ENCODE data around the gene ACBD5. TPM values are rescaled to one million over a fixed set of nuclear protein-coding genes. Genes with fewer than 3 reads are reported as not detected.

ACBD5 gene
- total RNA-seq, 4 donors from 2014 or later: 10.4 to 27.0 (median 12.6) TPM

GRCh38 chr10:27252267-27253000 lies 11.8 kb upstream of the ACBD5 start:
- TF ChIP-seq CTCF (IDR thresholded peaks at IDR 0.05) (peak; percentile 15 to 89 (median 38)), POLR2A (IDR thresholded peaks at IDR 0.05) (no peak)
- H3K4me1 ChIP-seq: peaks cover 0 to 4% (median 0%) of the 10 kb centered on the region in 3 donors
- intact Hi-C loops (cut with DNase I): no loop called here
- peaks cover 0 to 8% (median 0%) of the 10 kb centered on the region in 4 donors for H3K27me3 ChIP-seq
- H3K27ac ChIP-seq: peak overlapping the region; percentile 80 to 87 (median 84)
- H3K36me3 ChIP-seq: no peaks in the 10 kb centered on the region
- 22 to 31% methylated on average over 13 to 29 of the region's 63 CpGs for WGBS, 2 donors
- no peaks in the 10 kb centered on the region for H3K9me3 ChIP-seq
- DNase-seq: no peak
- H3K4me3 ChIP-seq: peak overlapping the region; percentile 56 to 91 (median 71)

GRCh38 chr10:27251554-27251953 lies 11.0 kb upstream of the ACBD5 start:
- intact Hi-C loops (cut with DNase I): no loop called here
- no peak overlapping the region for H3K27ac ChIP-seq
- no peak for DNase-seq
- H3K4me3 ChIP-seq: no peak overlapping the region
- H3K27me3 ChIP-seq: no peaks in the 10 kb centered on the region
- H3K36me3 ChIP-seq: no peaks in the 10 kb centered on the region
- TF ChIP-seq POLR2A (IDR thresholded peaks at IDR 0.05): no peak
- no peak for TF ChIP-seq CTCF (IDR thresholded peaks at IDR 0.05)
- H3K4me1 ChIP-seq: peaks cover 0 to 4% (median 0%) of the 10 kb centered on the region in 3 donors
- WGBS, 2 donors: 90 to 98% methylated on average over 9 to 14 of the region's 14 CpGs
- H3K9me3 ChIP-seq: no peaks in the 10 kb centered on the region

GRCh38 chr10:27248215-27248614 lies 7.6 kb upstream of the ACBD5 start:
- no peaks in the 10 kb centered on the region for H3K36me3 ChIP-seq
- peaks cover 0 to 10% (median 3%) of the 10 kb centered on the region in 3 donors for H3K4me1 ChIP-seq
- H3K4me3 ChIP-seq: no peak overlapping the region
- no peak for DNase-seq
- H3K27ac ChIP-seq: no peak overlapping the region
- WGBS, 2 donors: 56 to 77% methylated on average over 4 of the region's 4 CpGs
- no peak for TF ChIP-seq CTCF (IDR thresholded peaks at IDR 0.05)
- TF ChIP-seq POLR2A (IDR thresholded peaks at IDR 0.05): no peak
- no peaks in the 10 kb centered on the region for H3K9me3 ChIP-seq
- H3K27me3 ChIP-seq: no peaks in the 10 kb centered on the region
- intact Hi-C loops (cut with DNase I): no loop called here

- Histone ChIP-seq H3K27ac (no peak overlapping the region), H3K4me3 (no peak overlapping the region), H3K27me3 (no peaks in the 10 kb centered on the region), H3K4me1 (peaks cover 0 to 17% (median 5%) of the 10 kb centered on the region in 3 donors), H3K36me3 (no peaks in the 10 kb centered on the region), H3K9me3 (no peaks in the 10 kb centered on the region)
- DNase-seq: no peak
- TF ChIP-seq POLR2A (IDR thresholded peaks at IDR 0.05) (no peak), CTCF (IDR thresholded peaks at IDR 0.05) (no peak)
- 77 to 87% methylated on average over 2 to 3 of the region's 3 CpGs for WGBS, 2 donors
- intact Hi-C loops (cut with DNase I): no loop called here
Measured at GRCh38 chr10:27247441-27247840, 6.8 kb upstream of the ACBD5 start.

- no peaks in the 10 kb centered on the region for H3K36me3 ChIP-seq
- no peak for DNase-seq
- H3K4me1 ChIP-seq: peaks cover 0 to 12% (median 5%) of the 10 kb centered on the region in 3 donors
- no peak overlapping the region for H3K27ac ChIP-seq
- TF ChIP-seq POLR2A (IDR thresholded peaks at IDR 0.05): no peak
- no peak for TF ChIP-seq CTCF (IDR thresholded peaks at IDR 0.05)
- intact Hi-C loops (cut with DNase I): no loop called here
- 83 to 84% methylated on average over 5 of the region's 5 CpGs for WGBS, 2 donors
- H3K9me3 ChIP-seq: no peaks in the 10 kb centered on the region
- H3K27me3 ChIP-seq: no peaks in the 10 kb centered on the region
- no peak overlapping the region for H3K4me3 ChIP-seq
Measured at GRCh38 chr10:27247006-27247405, 6.4 kb upstream of the ACBD5 start.
